ENCODE measurements around the gene LRRC73.
A peak's percentile ranks its signal among the peaks of the same experiment; 100 is the strongest.
"Not testable (repeated sequence)": the region's sequence is repeated elsewhere in the genome, so short reads cannot be mapped to it uniquely, and the experiment has no call there.

The LRRC73 gene

GRCh38 chr6:43491750-43492661, 18.1 kb downstream of the LRRC73 start:
- DNase-seq = no peak

- no peak for DNase-seq
Measured at GRCh38 chr6:43490523-43490939, 19.6 kb downstream of the LRRC73 start.

DNA sequence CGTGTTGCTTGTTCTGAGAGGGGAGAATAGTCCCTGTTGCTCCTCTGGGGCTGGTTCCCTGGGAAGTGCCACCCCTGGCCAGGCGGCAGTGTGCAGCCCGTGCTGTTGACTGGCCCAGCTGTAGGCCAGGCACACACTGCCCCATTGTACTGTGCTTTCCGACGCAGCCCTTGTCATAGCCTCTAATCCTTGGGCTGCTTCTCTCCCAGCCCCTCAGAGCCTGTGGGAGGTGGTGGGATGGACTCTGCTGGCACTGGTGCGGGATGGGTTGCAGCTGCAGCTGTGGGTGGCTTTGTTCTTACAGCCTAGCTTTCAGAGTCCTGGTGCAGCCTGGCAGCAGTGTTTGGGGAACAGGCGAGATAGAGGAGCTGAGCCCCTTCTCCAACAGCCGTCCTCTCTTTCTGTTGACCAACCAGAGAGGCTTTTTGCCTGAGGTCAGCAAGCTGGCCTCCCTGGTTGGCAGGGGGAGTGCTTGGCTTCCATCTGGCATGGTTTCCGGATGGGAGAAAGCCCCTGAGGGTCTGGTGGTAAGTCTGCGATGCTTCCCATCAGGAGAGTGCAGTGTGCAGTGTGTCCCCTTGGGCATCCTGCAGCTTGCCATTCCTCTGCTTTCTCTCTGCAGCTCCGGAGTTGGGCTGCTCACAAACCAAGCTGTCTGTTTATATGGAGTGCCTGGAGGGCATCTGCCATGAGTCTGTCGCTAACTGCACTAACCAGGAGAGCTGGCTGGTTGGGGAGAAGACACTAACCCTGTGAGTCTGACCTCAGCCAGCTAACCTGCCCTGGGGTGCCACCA, 20.7 kb downstream of the LRRC73 start:
- no peak for DNase-seq

DNA sequence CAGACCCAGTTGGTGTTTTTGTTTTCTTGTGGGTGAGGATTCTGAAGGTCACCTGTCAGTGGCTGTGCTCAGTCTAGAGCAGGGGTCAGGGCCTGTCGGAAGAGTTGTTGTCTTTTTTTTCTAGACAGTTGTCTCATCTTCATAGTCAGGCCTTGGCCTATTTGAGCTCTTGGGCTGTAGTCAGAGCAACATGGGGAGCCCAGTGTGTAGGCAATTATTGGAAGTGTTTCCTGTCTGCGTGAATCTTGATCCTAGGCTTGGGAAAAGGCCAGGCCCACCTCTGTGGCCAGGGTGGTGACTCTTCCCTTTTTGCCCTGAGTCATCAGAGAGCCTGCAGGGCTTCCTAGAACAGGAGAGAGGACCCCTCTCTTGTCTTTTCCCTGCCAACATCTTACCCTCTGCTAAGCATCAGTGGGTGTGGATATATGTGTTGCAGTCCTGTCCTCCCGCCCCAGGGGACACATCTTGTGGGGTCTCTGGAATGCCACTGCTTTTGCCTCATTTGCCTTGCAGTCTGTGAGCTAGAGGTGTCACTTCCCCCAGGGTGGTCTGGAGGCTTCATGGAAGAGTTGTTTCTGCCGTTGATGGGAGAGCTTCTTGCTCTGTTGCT, 21.4 kb downstream of the LRRC73 start:
- no peak for DNase-seq

GRCh38 chr6:43481591-43482236, 28.4 kb downstream of the LRRC73 start:
- DNase-seq = no peak

DNA sequence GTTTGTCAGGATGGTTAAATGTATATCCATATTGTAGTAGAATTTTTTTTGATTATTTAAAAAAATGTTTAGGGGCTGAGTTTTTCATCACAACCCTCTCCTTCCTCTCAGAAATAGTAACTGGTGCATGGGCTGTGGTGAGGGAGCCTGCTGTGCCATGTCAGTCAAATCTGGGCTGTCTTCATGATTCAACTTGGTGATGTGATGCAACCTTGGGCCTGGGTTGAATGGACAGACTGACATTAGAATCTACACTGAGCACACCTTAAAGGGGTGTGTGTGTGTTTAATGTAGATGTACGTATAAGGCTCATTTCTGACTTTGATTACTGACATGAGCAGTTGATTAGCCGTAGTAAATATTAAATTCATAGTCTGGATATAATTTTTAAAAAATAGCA, 29.1 kb downstream of the LRRC73 start:
- DNase-seq = no peak

- DNase-seq = no peak
Measured at GRCh38 chr6:43478008-43478372, 32.2 kb downstream of the LRRC73 start.

DNA sequence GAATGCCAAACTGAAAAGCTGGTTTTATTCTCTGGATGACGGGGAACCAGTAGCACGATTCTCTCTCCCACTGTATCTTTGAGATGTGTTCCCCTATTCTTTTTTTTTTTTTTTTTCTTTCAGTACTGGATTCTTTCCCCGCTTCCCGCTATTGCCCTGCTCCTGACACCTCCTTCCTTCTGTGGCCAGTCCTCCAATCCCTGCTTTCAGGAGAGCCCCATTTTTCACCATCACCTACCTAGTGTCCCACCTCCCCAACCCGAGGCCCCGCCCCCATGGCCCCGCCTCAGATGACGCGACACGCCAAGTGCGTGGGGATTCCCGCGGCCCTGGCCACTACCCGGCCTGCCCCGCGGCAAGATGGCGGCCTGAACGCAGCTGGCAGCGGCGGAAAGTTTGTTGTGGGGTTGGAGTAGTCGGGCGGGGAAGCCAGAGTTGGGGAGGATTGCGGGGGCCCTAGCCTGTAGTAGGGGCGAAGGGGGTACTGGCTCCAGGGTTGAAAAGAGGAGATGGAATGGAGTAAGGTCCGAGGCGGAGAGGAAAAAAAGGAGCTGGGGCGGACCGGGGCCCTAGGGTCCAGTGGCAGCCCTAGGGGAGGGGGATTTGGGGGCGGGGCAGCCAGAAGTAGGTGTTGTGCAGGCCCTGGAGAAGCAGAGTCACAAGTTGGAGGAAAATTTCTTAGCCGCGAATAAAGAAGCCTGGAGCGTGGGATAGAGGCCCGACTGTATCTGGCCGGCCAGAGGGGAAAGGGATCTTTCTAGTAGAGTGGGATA, 32.7 kb downstream of the LRRC73 start, which contains the start of gene TJAP1:
TJAP1 (plus strand) TSS at position 336 of the 773 bp plus-strand sequence. CDS start 21,432 bp downstream, outside the sequence.
- DNase-seq = peak; percentile 87

DNA sequence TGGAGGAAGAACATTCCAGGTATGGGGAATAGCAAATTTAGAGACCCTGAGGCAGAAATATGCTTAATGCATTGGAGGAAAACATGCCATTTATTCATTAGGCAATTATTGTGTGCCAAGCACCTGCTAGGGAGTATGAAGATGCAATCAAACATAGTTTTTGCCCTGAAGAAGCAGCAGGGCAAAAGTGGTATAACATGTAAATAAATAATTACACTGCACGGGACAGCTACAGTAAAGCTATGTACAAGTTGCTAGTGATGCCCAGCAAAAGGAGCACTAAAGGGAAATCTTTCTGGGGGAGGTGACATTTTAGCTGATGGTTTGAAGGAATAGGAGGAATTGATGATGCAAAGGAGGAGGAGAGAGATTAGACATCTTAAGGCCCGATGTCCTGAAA, 33.4 kb downstream of the LRRC73 start:
- DNase-seq = no peak

DNA sequence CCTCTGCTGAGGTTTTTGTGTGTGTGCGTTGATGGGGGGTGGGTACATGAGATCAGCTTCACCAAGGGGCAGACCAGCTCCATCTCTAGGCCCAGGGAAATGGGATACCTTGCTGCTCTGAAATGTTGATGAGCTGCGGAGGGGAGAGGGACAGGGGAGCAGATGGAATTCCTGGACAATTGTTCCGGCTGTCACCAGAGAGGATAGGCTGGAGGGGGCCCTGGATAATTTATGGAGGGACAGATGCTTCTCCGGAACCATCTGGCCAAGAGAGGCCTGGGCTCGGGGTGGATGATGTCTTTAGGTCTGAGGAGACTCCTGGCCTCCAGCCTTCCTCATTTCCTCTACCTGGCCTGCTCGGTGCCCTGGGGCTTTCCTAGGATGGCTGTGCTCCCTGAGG, 34.6 kb downstream of the LRRC73 start:
- DNase-seq = no peak

DNA sequence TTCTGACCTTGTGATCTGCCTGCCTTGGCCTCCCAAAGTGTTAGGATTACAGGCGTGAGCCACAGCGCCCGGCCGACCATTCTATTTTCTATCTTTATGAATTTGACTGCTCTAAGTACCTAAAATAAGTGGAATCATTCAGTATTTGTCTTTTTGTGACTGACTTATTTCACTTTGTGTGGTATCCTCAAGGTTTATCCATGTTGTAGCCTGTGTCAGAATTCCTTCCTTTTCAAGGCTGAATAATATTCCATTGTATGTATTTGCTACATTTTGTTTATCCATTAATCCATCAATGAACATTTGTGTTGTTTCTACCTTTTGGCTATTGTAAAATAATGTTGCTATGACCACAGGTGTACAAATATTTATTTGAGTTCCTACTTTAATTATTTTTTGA, 37.6 kb downstream of the LRRC73 start:
- no peak for DNase-seq

DNA sequence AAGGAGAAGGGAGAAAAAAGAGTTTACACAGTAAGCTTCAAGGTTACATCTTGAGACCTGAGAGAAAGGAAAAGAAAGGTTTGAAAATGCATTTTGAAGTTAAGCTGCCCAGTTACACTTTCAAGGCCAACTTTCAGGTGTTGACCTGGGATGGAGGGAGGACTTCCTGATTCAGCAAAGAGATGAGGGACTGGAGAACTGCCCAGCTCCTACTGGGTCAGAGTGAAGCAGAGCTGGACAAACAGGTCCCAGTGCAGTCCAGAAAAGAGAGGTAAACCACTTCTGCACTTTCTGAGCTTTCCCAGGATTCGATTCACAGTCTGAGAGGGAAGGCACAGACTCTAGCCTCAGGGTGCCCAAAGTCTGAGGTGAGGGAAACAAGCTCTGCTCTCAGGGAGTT, 38.7 kb downstream of the LRRC73 start:
- no peak for DNase-seq

- no peak for DNase-seq
Measured at GRCh38 chr6:43469947-43470346, 40.2 kb downstream of the LRRC73 start.

- no peak for DNase-seq
Measured at GRCh38 chr6:43468748-43469681, 41.1 kb downstream of the LRRC73 start.

DNA sequence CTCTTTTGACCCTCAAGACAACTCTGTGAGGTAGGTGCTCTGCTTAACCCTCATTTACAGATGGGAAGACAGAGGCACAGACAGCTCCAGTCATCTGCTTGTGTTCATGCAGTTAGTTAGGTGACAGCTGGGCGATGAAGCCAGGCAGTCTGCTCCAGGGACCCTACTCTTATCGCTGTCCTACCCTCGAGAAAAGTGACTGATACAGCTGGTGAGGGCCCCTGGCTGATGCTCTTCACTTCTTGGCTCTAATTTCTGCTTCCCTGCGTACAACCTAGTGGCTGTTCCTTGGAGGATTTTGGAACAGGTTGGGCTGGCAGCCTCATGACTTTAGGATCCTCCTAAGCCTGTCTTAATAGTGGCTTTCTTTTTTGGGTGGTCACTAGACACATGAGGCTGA, 41.9 kb downstream of the LRRC73 start:
- no peak for DNase-seq

GRCh38 chr6:43467752-43468151, 42.4 kb downstream of the LRRC73 start:
- DNase-seq = no peak

GRCh38 chr6:43467265-43467664, 42.9 kb downstream of the LRRC73 start:
- DNase-seq = not testable (repeated sequence)

DNA sequence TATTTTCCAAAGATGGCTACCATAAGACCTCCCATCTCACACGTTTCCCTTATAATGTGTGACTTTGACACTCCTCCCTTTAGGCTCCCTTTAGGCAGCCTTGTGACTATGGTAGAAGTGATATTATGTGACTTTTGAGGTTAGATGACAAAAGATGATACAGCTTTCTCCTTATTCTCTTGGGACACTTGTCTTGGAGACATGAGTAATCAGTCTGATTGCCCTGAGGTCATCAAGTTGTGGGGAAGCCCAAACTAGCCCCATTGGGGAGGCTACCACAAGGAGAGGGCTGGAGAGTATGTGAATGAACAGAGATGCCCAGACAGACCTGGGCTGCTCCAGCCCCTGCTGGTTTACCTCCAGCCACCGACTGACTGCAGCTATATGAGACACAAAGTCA, 44.2 kb downstream of the LRRC73 start:
- no peak for DNase-seq

DNA sequence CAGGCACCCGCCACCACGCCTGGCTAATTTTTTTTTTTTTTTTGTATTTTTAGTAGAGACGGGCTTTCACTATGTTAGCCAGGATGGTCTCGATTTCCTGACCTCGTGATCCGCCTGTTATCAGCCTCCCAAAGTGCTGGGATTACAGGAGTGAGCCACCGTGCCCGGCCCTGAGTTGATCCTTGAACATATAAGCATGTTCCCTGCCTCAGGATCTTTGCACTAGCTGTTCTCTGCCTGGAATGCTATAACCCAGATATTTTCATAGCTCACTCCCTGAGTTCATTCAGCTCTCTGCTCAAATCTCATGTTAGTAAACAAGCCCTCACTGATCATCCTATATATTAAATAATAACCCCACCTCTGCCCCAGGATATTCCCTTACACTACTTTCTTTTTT, 45.8 kb downstream of the LRRC73 start:
- no peak for DNase-seq

DNA sequence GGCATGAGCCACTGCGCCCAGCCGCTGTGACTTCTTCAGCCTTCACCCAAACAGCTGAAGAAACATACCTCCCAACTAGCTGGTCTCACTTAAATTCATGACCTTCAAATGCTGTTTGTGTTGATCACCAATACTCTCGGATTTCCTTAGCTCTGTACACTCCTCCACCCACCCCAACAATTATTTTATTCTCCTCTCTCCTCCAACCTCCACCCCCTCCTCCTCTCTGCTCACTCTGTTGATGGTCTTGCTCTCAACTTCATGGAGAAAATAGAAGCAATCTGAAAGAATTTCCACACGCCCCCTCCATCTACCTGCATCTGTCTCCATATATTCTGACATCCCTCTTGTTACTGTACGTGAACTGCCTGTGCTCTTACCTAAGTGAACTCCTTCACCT, 48.2 kb downstream of the LRRC73 start:
- DNase-seq = no peak

DNA sequence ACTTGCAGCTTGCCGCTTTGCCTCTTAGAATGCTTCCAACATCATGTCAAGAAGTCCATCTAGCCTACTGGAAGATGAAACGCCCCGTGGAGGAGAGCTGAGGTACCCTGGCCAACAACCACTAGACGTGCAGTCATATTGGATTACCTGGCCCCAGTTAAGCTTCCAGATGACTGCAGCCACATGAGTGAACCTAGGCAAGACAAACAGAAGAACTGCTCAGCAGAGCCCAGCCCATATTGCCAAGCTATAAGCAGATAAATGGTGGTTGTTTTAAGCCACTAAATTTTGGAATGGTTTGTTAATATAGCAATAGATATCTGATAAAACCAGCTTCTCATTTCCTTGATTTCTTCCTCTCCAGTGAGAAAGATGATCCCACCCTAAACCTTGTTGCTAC, 50.1 kb downstream of the LRRC73 start:
- DNase-seq = no peak

All from 8988T (cell line).